ENCODE data around the gene RRM2.

DNA sequence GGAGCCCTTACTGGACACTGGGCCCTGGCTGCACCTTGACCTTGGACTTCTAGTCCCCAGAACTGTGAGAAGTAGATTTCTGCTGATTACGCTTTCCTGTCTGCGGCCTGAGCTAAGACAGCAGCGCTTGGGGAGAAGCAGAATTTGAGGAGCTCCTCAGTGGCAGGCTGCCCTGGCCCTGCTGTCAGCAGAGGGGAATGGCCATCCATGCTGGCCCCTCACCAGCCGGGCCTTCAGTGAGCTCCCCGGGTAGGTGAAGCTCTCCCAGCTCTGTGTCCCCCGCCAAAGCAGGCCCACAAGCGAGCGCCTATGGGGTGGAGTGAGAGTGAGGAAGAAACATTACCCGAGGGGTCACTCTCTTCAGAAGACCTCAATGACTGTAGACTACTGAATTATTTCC is 51.6 kb downstream of the RRM2 start:
- TF ChIP-seq, protein P1, sequence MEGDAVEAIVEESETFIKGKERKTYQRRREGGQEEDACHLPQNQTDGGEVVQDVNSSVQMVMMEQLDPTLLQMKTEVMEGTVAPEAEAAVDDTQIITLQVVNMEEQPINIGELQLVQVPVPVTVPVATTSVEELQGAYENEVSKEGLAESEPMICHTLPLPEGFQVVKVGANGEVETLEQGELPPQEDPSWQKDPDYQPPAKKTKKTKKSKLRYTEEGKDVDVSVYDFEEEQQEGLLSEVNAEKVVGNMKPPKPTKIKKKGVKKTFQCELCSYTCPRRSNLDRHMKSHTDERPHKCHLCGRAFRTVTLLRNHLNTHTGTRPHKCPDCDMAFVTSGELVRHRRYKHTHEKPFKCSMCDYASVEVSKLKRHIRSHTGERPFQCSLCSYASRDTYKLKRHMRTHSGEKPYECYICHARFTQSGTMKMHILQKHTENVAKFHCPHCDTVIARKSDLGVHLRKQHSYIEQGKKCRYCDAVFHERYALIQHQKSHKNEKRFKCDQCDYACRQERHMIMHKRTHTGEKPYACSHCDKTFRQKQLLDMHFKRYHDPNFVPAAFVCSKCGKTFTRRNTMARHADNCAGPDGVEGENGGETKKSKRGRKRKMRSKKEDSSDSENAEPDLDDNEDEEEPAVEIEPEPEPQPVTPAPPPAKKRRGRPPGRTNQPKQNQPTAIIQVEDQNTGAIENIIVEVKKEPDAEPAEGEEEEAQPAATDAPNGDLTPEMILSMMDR (IDR thresholded peaks at IDR 0.05) = no peak
- no peak for TF ChIP-seq POLR2A (IDR thresholded peaks at IDR 0.05)
- no peak for TF ChIP-seq EP300 (IDR thresholded peaks at IDR 0.05)

Data from ovary (tissue), 3 donors.